ENCODE results near the gene BTBD18.

- no peak for TF ChIP-seq CTCF (IDR thresholded peaks at IDR 0.05)
- no peak for TF ChIP-seq NR2C2 (CRISPR knock-in tag; IDR thresholded peaks at IDR 0.05)
- no peak for TF ChIP-seq ERG (CRISPR knock-in tag; IDR thresholded peaks at IDR 0.05)
- TF ChIP-seq ZNF138 (CRISPR knock-in tag; conservative IDR thresholded peaks at IDR 0.05), result no peak
- TF ChIP-seq FOXP4 (CRISPR knock-in tag; IDR thresholded peaks at IDR 0.05), result no peak
- TF ChIP-seq FOXJ3 (CRISPR knock-in tag; IDR thresholded peaks at IDR 0.05; ENCODE audit: borderline replicate concordance), result no peak
These were observed 9.9 kb upstream of the BTBD18 start, which contains the start of gene CTNND1 for GRCh38 chr11:57761301-57762234.
